ENCODE results near the gene SOX21.
"Not testable (repeated sequence)": the region's sequence is repeated elsewhere in the genome, so short reads cannot be mapped to it uniquely, and the experiment has no call there.

SOX21 gene

DNA sequence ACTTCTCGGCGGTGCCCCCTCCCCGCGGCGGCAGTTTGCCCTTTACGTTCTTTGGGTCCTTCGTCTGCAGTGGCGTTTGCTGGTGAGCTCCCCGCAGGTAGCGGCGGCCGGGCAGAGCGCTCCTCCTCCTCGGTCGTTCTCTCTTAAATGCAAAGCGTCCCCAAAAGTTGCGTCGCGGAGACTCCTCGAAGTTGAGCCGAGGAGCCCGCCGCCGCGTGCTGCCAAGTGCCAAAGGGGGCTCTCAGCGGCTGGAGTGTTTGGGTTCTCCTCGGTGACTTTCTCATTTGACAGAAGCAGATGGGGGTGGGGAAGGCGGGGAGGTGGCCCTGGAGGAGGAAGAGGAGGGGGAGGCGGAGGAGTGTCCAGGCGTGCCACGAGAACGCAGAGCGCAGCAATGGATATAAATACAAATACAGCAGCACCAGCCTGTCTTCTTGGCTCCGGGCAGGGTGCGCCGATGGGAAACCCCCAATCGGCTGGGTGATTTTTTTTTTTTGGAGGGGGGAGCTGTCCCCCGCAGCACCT is at the start of gene SOX21:
TSS of gene SOX21 (minus strand) at position 259 of the 525 bp plus-strand sequence. CDS start 496 bp downstream, outside the sequence.
- Histone ChIP-seq H3K27me3 (ENCODE audit: insufficient read depth, low read length) (no peaks in the 10 kb centered on the region), H3K4me3 (ENCODE audit: low read length) (peak within 1 kb of the TSS; percentile 78), H3K36me3 (ENCODE audit: insufficient read depth, low read length) (peaks cover 27% of the 10 kb centered on the region), H2AFZ (ENCODE audit: low read depth, low read length) (no peak within 1 kb of the TSS), H3K4me1 (ENCODE audit: insufficient read depth, low read length) (peaks cover 28% of the 10 kb centered on the region), H3K9me3 (ENCODE audit: low read length) (no peaks in the 10 kb centered on the region)

- H3K4me3 ChIP-seq (ENCODE audit: low read length): no peak overlapping the region
- H3K27me3 ChIP-seq (ENCODE audit: insufficient read depth, low read length): no peaks in the 10 kb centered on the region
- H3K36me3 ChIP-seq (ENCODE audit: insufficient read depth, low read length): no peaks in the 10 kb centered on the region
- H3K4me1 ChIP-seq (ENCODE audit: insufficient read depth, low read length): peaks cover 13% of the 10 kb centered on the region
- H2AFZ ChIP-seq (ENCODE audit: low read depth, low read length): no peak overlapping the region
- H3K9me3 ChIP-seq (ENCODE audit: low read length): no peaks in the 10 kb centered on the region
Measured at GRCh38 chr13:94761407-94761806, 49.1 kb upstream of the SOX21 start.

DNA sequence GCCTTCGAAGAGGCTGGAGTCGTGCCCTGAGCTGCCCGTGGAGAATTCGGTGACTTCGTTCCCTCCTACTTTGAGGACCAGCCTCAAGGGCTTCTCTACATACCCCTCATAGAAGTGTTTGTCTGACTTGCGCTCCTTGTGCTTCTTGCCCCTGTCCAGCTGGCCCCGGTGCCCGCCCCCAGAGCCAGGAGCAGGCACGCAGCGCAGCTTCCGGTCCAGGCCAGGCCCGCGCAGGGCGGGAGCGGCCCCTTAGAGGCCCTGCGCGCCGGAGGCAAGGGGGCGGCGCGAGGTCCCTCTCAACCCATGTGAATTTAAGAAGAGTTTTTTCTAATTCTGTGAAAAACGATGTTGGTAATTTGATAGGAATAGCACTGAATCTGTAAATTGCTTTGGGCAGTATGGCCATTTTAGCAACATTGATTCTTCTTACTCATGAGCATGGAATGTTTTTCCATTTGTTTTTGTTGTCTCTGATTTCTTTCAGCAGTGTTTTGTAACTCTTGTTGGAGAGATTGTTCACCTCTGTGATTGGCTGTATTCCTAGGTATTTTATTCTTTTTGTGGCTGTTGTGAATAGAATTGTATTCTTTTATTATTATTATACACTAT is 46.9 kb upstream of the SOX21 start:
- H3K4me3 ChIP-seq (ENCODE audit: low read length): no peak overlapping the region
- H3K4me1 ChIP-seq (ENCODE audit: insufficient read depth, low read length): peaks cover 10% of the 10 kb centered on the region
- H3K36me3 ChIP-seq (ENCODE audit: insufficient read depth, low read length): no peaks in the 10 kb centered on the region
- no peaks in the 10 kb centered on the region for H3K27me3 ChIP-seq (ENCODE audit: insufficient read depth, low read length)
- no peak overlapping the region for H2AFZ ChIP-seq (ENCODE audit: low read depth, low read length)
- no peaks in the 10 kb centered on the region for H3K9me3 ChIP-seq (ENCODE audit: low read length)

- Histone ChIP-seq H3K4me1 (ENCODE audit: insufficient read depth, low read length) (peaks cover 10% of the 10 kb centered on the region), H3K36me3 (ENCODE audit: insufficient read depth, low read length) (no peaks in the 10 kb centered on the region), H3K9me3 (ENCODE audit: low read length) (no peaks in the 10 kb centered on the region)
Measured at GRCh38 chr13:94758436-94758960, 46.2 kb upstream of the SOX21 start.

DNA sequence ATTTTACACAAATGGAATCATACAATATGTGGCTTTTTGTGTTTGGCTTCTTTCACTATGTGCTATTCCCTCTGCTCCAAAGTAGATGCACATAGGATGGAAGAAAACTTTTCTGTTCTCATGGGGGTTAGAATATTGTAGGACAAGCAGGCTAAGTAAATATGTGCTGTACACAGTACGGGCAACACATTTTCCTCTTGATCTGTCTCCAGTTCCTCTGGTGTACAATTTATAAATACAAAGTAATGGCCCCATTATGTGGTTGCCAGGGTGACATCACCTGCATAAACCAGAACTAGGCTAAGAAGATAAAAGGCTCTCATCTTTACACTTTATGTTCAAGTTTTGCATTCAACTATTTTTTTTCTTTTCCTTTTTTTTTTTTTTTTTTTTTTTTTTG is 41.0 kb upstream of the SOX21 start:
- Histone ChIP-seq H3K9me3 (ENCODE audit: low read length) (no peaks in the 10 kb centered on the region), H3K36me3 (ENCODE audit: insufficient read depth, low read length) (no peaks in the 10 kb centered on the region), H3K4me1 (ENCODE audit: insufficient read depth, low read length) (peaks cover 7% of the 10 kb centered on the region), H3K4me3 (ENCODE audit: low read length) (no peak overlapping the region), H3K27me3 (ENCODE audit: insufficient read depth, low read length) (no peaks in the 10 kb centered on the region), H2AFZ (ENCODE audit: low read depth, low read length) (no peak overlapping the region)

More at GRCh38 chr13:94758436-94758960, 46.2 kb upstream of the SOX21 start:
- H2AFZ ChIP-seq (ENCODE audit: low read depth, low read length): no peak overlapping the region
- H3K4me3 ChIP-seq (ENCODE audit: low read length): no peak overlapping the region
- no peaks in the 10 kb centered on the region for H3K27me3 ChIP-seq (ENCODE audit: insufficient read depth, low read length)

DNA sequence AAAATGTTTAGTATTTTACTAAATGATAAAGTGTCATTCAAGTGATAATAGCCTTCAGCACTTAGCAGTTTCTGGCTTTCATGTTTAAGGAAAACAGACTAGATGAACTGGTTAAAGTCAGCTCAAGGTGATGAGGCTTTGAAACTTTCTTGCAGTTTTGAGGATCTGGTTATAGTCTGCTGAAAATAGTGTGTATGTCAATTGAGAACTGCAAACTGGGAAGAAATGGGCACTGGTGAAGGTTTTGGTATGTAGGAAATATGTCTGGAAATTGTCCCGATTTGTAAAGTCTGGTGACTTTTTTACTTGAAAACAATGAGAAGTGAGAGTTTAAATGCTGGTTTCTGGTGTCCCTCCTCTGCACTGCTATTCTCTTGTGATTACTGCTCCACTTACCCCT is 36.8 kb upstream of the SOX21 start:
- Histone ChIP-seq H3K4me3 (ENCODE audit: low read length) (no peak overlapping the region), H3K36me3 (ENCODE audit: insufficient read depth, low read length) (no peaks in the 10 kb centered on the region), H3K9me3 (ENCODE audit: low read length) (no peaks in the 10 kb centered on the region), H3K4me1 (ENCODE audit: insufficient read depth, low read length) (peaks cover 7% of the 10 kb centered on the region), H3K27me3 (ENCODE audit: insufficient read depth, low read length) (no peaks in the 10 kb centered on the region), H2AFZ (ENCODE audit: low read depth, low read length) (no peak overlapping the region)

- H2AFZ ChIP-seq (ENCODE audit: low read depth, low read length): no peak overlapping the region
- H3K36me3 ChIP-seq (ENCODE audit: insufficient read depth, low read length): no peaks in the 10 kb centered on the region
- H3K27me3 ChIP-seq (ENCODE audit: insufficient read depth, low read length): no peaks in the 10 kb centered on the region
- no peaks in the 10 kb centered on the region for H3K9me3 ChIP-seq (ENCODE audit: low read length)
- no peaks in the 10 kb centered on the region for H3K4me1 ChIP-seq (ENCODE audit: insufficient read depth, low read length)
- H3K4me3 ChIP-seq (ENCODE audit: low read length): no peak overlapping the region
Measured at GRCh38 chr13:94739235-94739634, 26.9 kb upstream of the SOX21 start.

GRCh38 chr13:94731028-94731427 is 18.7 kb upstream of the SOX21 start:
- Histone ChIP-seq H3K9me3 (ENCODE audit: low read length) (peaks cover 4% of the 10 kb centered on the region), H3K27me3 (ENCODE audit: insufficient read depth, low read length) (no peaks in the 10 kb centered on the region), H3K4me1 (ENCODE audit: insufficient read depth, low read length) (no peaks in the 10 kb centered on the region), H3K4me3 (ENCODE audit: low read length) (no peak overlapping the region), H3K36me3 (ENCODE audit: insufficient read depth, low read length) (no peaks in the 10 kb centered on the region), H2AFZ (ENCODE audit: low read depth, low read length) (no peak overlapping the region)

GRCh38 chr13:94729941-94730340 is 17.6 kb upstream of the SOX21 start:
- not testable (repeated sequence) for H3K4me3 ChIP-seq (ENCODE audit: low read length); H3K27me3 ChIP-seq (ENCODE audit: insufficient read depth, low read length); H3K9me3 ChIP-seq (ENCODE audit: low read length); H3K36me3 ChIP-seq (ENCODE audit: insufficient read depth, low read length); H2AFZ ChIP-seq (ENCODE audit: low read depth, low read length); H3K4me1 ChIP-seq (ENCODE audit: insufficient read depth, low read length)

DNA sequence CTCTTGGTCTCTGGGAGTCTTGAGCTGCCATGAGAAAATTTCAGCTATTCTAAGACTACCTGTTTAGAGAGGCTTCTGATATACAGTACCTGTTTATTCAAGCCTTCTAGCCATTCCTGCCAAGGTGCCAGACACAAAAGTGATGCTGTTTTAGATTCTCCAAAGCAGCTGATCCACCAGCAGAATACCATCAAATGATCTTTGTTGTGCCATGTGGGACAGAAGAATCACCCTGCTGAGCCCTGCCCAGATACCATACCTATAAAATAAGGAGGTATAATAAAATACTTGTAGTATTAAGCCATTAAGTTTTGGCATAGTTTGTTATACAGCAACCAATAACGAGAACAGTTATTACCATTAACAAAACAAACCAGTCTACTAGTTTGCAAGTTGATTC is 14.1 kb upstream of the SOX21 start:
- peaks cover 4% of the 10 kb centered on the region for H3K9me3 ChIP-seq (ENCODE audit: low read length)
- H3K27me3 ChIP-seq (ENCODE audit: insufficient read depth, low read length): no peaks in the 10 kb centered on the region
- H3K4me3 ChIP-seq (ENCODE audit: low read length): no peak overlapping the region
- no peak overlapping the region for H2AFZ ChIP-seq (ENCODE audit: low read depth, low read length)
- H3K4me1 ChIP-seq (ENCODE audit: insufficient read depth, low read length): peaks cover 16% of the 10 kb centered on the region
- no peaks in the 10 kb centered on the region for H3K36me3 ChIP-seq (ENCODE audit: insufficient read depth, low read length)

- H2AFZ ChIP-seq (ENCODE audit: low read depth, low read length): no peak overlapping the region
- H3K4me1 ChIP-seq (ENCODE audit: insufficient read depth, low read length): peaks cover 16% of the 10 kb centered on the region
Measured at GRCh38 chr13:94722609-94723345, 10.4 kb upstream of the SOX21 start.

GRCh38 chr13:94718697-94719096 is 6.4 kb upstream of the SOX21 start:
- not testable (repeated sequence) for H3K4me3 ChIP-seq (ENCODE audit: low read length); H3K36me3 ChIP-seq (ENCODE audit: insufficient read depth, low read length); H3K9me3 ChIP-seq (ENCODE audit: low read length); H2AFZ ChIP-seq (ENCODE audit: low read depth, low read length); H3K27me3 ChIP-seq (ENCODE audit: insufficient read depth, low read length)
- peaks cover 40% of the 10 kb centered on the region for H3K4me1 ChIP-seq (ENCODE audit: insufficient read depth, low read length)

More at GRCh38 chr13:94722609-94723345, 10.4 kb upstream of the SOX21 start:
- H3K27me3 ChIP-seq (ENCODE audit: insufficient read depth, low read length): no peaks in the 10 kb centered on the region
- H3K36me3 ChIP-seq (ENCODE audit: insufficient read depth, low read length): no peaks in the 10 kb centered on the region
- no peak overlapping the region for H3K4me3 ChIP-seq (ENCODE audit: low read length)
- H3K9me3 ChIP-seq (ENCODE audit: low read length): peaks cover 4% of the 10 kb centered on the region

- H3K4me1 ChIP-seq (ENCODE audit: insufficient read depth, low read length): peaks cover 35% of the 10 kb centered on the region
- H3K4me3 ChIP-seq (ENCODE audit: low read length): no peak overlapping the region
- H2AFZ ChIP-seq (ENCODE audit: low read depth, low read length): no peak overlapping the region
- H3K36me3 ChIP-seq (ENCODE audit: insufficient read depth, low read length): no peaks in the 10 kb centered on the region
- no peaks in the 10 kb centered on the region for H3K27me3 ChIP-seq (ENCODE audit: insufficient read depth, low read length)
- no peaks in the 10 kb centered on the region for H3K9me3 ChIP-seq (ENCODE audit: low read length)
Measured at GRCh38 chr13:94717916-94718315, 5.6 kb upstream of the SOX21 start.

Data from neuron (in vitro differentiated cells).